GM12872 (cell line): ENCODE measurements around the gene SERPINB13.

Source experiments
- TF ChIP-seq, protein P1 (sequence below): IDR thresholded peaks from 3 replicates; pipeline ENCODE4 v1.5.1; 2011; ENCODE audit warnings: low read depth, mild to moderate bottlenecking, low read length, moderate library complexity; ENCODE audit not compliant: insufficient read depth

SERPINB13 gene

GRCh38 chr18:63588909-63589308 lies 1.8 kb downstream of the SERPINB13 start:
- TF ChIP-seq, protein P1, sequence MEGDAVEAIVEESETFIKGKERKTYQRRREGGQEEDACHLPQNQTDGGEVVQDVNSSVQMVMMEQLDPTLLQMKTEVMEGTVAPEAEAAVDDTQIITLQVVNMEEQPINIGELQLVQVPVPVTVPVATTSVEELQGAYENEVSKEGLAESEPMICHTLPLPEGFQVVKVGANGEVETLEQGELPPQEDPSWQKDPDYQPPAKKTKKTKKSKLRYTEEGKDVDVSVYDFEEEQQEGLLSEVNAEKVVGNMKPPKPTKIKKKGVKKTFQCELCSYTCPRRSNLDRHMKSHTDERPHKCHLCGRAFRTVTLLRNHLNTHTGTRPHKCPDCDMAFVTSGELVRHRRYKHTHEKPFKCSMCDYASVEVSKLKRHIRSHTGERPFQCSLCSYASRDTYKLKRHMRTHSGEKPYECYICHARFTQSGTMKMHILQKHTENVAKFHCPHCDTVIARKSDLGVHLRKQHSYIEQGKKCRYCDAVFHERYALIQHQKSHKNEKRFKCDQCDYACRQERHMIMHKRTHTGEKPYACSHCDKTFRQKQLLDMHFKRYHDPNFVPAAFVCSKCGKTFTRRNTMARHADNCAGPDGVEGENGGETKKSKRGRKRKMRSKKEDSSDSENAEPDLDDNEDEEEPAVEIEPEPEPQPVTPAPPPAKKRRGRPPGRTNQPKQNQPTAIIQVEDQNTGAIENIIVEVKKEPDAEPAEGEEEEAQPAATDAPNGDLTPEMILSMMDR, result no peak

DNA sequence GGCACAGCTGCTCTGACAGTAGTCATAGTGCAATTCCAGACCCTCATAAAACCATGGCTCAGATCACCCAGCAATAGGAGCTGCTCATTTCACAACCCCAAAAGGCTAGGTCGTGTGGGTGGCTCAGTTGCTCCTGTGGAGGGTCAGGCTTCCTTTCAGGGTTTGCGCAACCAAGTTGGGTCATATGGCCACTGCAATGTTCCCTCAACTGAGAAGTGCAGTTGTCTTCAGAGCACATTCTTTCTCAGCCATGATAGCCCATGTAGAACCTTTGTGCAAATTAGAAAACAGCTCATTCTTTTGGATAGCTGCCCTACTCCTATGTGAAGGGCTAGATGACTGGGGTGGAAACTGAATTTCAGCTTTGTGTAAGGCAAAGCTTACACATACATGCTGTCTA lies 3.2 kb downstream of the SERPINB13 start:
- TF ChIP-seq, protein P1, result no peak

- TF ChIP-seq, protein P1, result no peak
These were observed 4.0 kb downstream of the SERPINB13 start for GRCh38 chr18:63590966-63591695.

GRCh38 chr18:63591725-63592124 lies 4.6 kb downstream of the SERPINB13 start:
- TF ChIP-seq, protein P1, result no peak

GRCh38 chr18:63592471-63592870 lies 5.3 kb downstream of the SERPINB13 start:
- TF ChIP-seq, protein P1, result no peak

DNA sequence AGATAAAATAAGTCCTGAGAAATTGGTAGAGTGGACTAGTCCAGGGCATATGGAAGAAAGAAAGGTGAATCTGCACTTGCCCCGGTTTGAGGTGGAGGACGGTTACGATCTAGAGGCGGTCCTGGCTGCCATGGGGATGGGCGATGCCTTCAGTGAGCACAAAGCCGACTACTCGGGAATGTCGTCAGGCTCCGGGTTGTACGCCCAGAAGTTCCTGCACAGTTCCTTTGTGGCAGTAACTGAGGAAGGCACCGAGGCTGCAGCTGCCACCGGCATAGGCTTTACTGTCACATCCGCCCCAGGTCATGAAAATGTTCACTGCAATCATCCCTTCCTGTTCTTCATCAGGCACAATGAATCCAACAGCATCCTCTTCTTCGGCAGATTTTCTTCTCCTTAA lies 9.8 kb downstream of the SERPINB13 start:
- TF ChIP-seq, protein P1, result no peak

GRCh38 chr18:63603355-63603754 lies 16.2 kb downstream of the SERPINB13 start:
- TF ChIP-seq, protein P1, result no peak
